Subcutaneous adipose tissue (tissue), 4 donors: ENCODE data around the gene SH3TC1. TPM values are rescaled to one million over a fixed set of nuclear protein-coding genes. Genes with fewer than 3 reads are reported as not detected.

Source experiments
- total RNA-seq, 4 donors: library from RNA; depleted of rRNA; stranded (reverse); fragments of >200 nt; gene quantifications; one replicate each; pipeline ENCODE4 v1.1.0, GENCODE V29; 2016
- TF ChIP-seq, protein P1 (sequence below): fragments of 450-650 bp; IDR thresholded peaks from one replicate; pipeline ENCODE4 v1.5.1; 2016; ENCODE audit warnings: low read depth, mild to moderate bottlenecking, control low read depth, antibody characterized with exemption, moderate library complexity

Gene SH3TC1
- total RNA-seq, 4 donors from 2014 or later = 15.3 to 43.3 (median 31.9) TPM

DNA sequence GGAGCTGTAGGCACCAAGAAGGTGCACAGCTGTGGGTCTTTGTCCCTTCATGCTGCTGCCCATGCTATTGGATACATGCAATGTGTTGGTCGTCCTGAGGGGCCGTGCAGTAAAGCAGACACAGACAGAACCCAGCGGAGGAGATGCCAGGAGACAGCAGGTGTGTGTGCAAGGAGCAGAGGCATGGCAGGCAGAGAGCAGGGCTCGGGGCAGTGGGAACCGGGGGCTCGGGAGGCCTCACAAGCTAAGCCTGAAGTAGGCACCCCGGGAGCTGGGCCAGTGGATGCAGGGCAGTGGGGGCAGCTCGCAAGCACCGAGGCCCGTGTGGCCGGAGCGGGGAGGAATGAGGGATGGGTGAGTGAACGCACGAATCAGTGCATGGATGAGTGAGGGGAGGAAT lies 83.7 kb downstream of the SH3TC1 start:
- TF ChIP-seq, protein P1, sequence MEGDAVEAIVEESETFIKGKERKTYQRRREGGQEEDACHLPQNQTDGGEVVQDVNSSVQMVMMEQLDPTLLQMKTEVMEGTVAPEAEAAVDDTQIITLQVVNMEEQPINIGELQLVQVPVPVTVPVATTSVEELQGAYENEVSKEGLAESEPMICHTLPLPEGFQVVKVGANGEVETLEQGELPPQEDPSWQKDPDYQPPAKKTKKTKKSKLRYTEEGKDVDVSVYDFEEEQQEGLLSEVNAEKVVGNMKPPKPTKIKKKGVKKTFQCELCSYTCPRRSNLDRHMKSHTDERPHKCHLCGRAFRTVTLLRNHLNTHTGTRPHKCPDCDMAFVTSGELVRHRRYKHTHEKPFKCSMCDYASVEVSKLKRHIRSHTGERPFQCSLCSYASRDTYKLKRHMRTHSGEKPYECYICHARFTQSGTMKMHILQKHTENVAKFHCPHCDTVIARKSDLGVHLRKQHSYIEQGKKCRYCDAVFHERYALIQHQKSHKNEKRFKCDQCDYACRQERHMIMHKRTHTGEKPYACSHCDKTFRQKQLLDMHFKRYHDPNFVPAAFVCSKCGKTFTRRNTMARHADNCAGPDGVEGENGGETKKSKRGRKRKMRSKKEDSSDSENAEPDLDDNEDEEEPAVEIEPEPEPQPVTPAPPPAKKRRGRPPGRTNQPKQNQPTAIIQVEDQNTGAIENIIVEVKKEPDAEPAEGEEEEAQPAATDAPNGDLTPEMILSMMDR = no peak

DNA sequence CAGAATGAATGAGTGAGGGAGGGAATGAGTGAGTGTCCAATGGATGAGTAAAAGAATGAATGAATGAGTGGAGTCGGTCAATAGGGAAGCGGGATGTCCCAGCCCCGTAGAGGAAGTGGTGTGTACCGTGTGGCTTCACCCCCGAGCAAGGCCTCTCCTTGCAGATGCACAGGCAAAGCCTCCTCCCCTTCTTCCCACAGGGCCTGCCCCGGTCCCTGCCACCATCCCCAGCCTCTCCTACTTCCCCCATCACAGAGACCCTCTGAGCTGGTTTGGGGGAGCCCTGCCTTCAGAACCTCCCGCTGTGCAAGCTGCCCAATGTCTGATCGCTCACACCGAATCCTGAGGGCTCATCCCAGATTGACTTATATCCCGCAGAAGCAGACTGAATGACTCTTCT lies 84.1 kb downstream of the SH3TC1 start:
- TF ChIP-seq, protein P1 = no peak

DNA sequence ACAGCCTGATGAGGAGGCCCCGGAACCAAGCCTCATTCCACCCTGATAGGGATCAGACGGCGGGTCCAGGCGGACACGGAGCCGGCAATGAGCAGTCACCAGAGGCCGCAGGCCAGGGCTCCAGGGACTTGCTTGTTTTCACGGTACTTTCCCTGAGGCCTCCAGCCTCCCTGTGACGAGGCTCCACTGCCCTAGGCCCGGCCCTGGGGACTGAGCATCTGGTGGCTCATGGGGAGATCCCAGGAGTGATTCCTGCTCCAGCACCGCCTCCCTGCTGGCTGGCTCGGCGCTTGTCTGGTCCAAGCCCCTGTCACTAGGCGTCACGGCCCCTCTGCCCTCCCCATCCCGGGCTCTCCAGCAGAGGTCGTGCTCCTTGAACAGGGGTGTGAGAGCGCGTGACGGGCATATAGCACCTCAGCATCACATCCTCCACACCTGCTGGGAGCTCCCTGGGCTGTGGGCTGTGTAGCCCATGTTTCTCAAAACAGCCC lies 84.6 kb downstream of the SH3TC1 start:
- TF ChIP-seq, protein P1 = no peak

DNA sequence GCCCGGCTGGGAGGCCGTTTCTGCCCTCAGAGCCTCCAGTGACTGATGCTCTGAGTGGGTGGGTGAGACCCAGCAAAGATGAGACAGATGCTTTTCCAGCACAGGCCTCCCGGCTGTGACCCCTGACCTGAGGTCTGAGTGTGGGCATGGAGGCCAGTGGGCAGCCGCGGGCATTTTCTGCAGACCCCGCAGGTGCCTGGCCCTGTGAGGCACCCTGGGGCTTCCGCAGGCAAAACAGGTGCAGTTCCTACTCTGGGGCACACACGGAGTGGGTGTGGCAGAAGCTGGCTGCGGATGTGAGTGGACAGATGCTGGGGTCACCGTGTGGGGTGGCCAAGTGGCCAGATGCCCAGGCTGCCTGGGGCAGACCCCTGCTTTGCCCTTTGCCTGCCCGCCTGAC lies 85.3 kb downstream of the SH3TC1 start:
- TF ChIP-seq, protein P1 = no peak

DNA sequence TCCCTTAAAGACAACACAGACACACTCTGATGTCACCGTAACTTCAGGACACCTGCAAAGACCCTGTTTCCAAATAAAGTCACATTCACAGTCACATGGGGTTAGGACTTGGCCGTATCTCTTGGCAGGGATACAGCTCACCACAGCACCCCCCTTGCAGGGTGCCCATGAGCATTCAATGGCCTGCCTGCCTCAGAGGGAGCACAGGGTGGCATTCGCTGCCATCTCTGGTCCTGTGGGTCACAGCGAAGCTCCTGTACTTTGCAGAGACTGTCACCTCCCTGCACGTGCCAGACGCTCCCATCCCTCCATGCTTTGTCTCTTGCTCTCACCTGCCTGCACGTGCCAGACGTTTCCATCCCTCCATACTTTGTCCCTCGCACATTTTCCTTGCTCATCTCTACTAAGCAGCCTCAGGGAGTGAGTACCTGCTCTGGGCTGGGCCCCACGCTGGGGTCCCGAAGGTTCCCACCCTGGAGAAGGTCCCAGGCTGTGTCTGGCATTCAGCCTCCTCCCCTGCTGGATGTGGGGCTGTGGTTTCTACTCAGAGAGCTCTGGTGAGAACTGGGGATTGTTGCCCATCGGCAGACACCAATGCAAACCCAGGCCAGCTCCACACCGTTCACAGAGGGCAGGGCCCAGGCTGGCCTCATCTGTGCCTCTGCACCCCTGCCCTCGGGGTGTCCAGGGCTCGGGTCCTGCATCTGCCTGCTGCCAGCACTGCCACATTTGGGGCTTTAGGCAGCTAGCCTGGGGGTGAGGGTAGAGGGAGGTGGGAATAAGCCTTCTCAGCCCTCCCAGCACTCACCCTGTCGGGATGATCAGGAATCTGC lies 86.3 kb downstream of the SH3TC1 start:
- TF ChIP-seq, protein P1 = no peak

DNA sequence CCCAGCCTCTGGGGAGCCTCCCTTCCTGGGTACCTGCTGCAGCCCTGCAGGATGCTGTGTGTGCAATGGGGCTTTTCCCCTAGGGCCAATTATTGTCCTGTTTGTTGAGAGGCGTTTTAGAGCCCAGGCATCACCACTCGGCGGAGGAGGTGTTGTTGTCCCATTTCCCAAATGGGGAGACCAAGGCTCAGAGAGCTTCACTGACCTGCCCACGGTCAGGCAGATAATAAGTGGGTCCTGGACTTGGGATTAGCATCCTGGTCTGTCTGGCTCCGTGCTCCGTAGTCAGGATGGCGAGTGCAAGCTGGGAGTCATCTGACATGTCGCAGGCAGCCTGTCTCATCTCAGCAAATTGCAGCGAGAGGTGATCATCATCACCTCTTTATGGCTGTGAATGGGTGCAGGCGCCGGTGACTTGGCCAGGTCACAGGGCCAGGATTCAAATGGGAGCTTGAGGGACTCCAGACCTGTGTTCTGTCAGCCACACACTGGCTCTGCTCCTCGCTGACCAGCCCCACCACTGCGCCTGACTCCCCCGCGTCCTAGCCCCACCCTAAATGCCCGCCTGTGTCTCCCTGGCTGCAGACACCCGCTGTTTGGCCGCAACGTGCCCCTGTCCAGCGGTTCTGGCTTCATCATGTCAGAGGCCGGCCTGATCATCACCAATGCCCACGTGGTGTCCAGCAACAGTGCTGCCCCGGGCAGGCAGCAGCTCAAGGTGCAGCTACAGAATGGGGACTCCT lies 87.1 kb downstream of the SH3TC1 start:
- TF ChIP-seq, protein P1 = no peak

DNA sequence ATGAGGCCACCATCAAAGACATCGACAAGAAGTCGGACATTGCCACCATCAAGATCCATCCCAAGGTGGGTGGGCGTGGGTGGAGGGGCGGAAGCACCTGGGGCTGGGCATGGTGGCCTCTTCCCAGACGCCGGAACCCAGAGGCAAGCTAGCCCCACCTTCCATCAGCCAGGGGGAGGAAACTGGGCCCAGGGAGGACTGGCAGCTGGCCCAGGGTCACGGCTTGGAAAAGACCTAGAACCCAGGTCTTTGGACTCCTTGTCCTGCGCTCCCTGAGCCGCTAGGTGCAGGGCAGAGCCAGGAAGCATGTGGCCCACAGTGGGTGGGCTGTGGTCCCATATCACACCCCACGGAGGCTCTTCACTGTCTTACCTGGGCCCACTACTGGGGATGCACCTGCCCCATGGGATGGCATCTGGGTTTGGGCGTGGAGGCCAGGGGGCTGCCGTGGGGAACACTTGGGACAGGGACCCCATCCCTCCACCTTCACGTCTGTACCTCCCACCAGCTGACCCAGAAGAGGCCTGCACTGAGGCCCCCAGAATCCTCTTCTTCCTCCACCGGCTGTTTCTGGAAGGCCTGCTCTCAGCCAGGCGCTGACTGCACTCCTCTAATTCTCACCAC lies 87.7 kb downstream of the SH3TC1 start:
- TF ChIP-seq, protein P1 = no peak
